AG04449 (cell line): Measurements from ENCODE around the gene BHLHE23.

Experiments
- CTCF ChIA-PET: fragments of 350-600 bp; formaldehyde crosslinking; extraction: SDS; loops from one replicate; lab custom pipeline; 2021; ENCODE audit warnings: antibody characterized with exemption; lab: Yijun Ruan, JAX
- POLR2A ChIA-PET: fragments of 400-600, 350-600 bp; formaldehyde crosslinking; extraction: SDS; loops from one replicate; lab custom pipeline; 2020; ENCODE audit warnings: antibody characterized with exemption, inconsistent platforms; lab: Yijun Ruan, JAX
- DNase-seq: peaks from one replicate; pipeline ENCODE4 v3.0.0-alpha.2; 2010; ENCODE audit warnings: low read depth, low spot score
- H3K4me3 ChIP-seq: 2 replicates; pipeline ENCODE4 v1.5.1; 2011; ENCODE audit warnings: low read depth, mild to moderate bottlenecking, control low read depth, low read length
- CTCF ChIP-seq: IDR thresholded peaks from one replicate; pipeline ENCODE4 v1.5.1; 2011; ENCODE audit warnings: mild to moderate bottlenecking, moderate library complexity, low read length, control low read depth, inconsistent platforms; ENCODE audit not compliant: insufficient read depth; ENCODE audit errors: missing control alignments

BHLHE23 gene

GRCh38 chr20:62967628-62968351 lies 39.0 kb downstream of the BHLHE23 start:
- TF ChIP-seq CTCF, result no peak
- DNase-seq, result no peak
- H3K4me3 ChIP-seq, result no peak overlapping the region
- ChIA-PET POLR2A (no interaction called here), CTCF (interaction anchor here (1.2 kb wide), 1 partner anchor 41 kb away, joined by 4 read pairs; no protein-coding TSS in a partner anchor)

- no peak for TF ChIP-seq CTCF
- H3K4me3 ChIP-seq, result no peak overlapping the region
- ChIA-PET POLR2A (no interaction called here), CTCF (no interaction called here)
- no peak for DNase-seq
Observed at GRCh38 chr20:62967149-62967501, 39.6 kb downstream of the BHLHE23 start.

DNA sequence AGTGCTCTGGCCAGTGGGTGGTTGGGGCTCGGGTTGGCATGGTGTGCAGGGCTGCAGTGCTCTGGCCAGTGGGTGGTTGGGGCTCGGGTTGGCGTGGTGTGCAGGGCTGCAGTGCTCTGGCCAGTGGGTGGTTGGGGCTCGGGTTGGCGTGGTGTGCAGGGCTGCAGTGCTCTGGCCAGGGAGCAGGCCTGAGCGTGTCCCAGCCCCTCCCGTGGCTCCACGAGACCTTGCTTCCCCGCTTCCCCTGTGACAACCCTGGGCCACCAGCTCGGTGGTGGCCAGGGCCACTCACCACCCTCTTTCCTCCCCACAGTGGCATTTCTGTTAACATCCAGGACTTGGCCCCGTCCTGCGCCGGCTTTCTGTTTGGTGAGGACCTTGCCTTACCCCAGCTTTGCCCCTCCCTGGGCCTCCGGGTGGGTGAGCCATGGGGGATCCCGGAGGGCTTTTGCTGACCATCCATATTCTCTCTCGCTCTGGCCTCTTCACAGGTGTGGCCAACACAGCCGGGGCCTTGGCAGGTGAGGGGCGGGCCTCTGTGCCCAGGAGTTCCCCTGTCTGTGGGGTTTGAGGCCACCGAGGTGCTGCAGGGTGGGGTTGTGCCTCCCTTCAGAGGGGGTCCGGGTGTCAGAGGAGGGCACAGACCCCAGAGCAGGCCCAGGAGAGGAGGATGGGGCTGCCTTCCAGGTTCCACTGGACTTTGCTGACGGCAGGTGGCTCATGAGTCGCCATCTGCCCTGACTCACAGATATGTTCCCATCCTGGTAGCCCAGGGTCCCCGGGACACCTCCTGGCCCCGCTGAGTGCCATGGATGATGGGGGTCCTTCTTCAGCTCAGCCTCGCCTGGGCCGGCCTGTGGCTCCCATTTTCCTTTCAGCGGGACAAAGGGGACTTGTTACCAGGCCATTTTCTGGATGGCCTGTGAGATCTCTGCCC lies 40.3 kb downstream of the BHLHE23 start:
- ChIA-PET POLR2A (no interaction called here), CTCF (interaction anchor here (0.9 kb wide), 1 partner anchor 43 kb away, joined by 3 read pairs; no protein-coding TSS in a partner anchor)
- DNase-seq, result no peak
- no peak overlapping the region for H3K4me3 ChIP-seq
- no peak for TF ChIP-seq CTCF

GRCh38 chr20:62965363-62965771 lies 41.4 kb downstream of the BHLHE23 start:
- ChIA-PET CTCF (interaction anchor here (0.9 to 1.2 kb wide), 2 partner anchors 10 to 44 kb away, joined by 3 to 4 read pairs; no protein-coding TSS in a partner anchor), POLR2A (no interaction called here)
- H3K4me3 ChIP-seq, result no peak overlapping the region
- no peak for DNase-seq
- TF ChIP-seq CTCF, result no peak

GRCh38 chr20:62964700-62965099 lies 42.1 kb downstream of the BHLHE23 start:
- TF ChIP-seq CTCF, result no peak
- ChIA-PET CTCF (interaction anchor here (0.7 to 1.7 kb wide), 3 partner anchors 8 to 10 kb away, joined by 4 to 7 read pairs (median 4); no protein-coding TSS in a partner anchor), POLR2A (no interaction called here)
- no peak for DNase-seq
- H3K4me3 ChIP-seq, result no peak overlapping the region
